ENCODE measurements around the gene FGF7. TPM values are rescaled to one million over a fixed set of nuclear protein-coding genes. Genes with fewer than 3 reads are reported as not detected.

The FGF7 gene
- total and polyA plus RNA-seq, 10 of the 15 experiments (the other 5 are each of a cell fraction or from before 2014, with no cell fraction given): 0.08 TPM; not detected in 9

DNA sequence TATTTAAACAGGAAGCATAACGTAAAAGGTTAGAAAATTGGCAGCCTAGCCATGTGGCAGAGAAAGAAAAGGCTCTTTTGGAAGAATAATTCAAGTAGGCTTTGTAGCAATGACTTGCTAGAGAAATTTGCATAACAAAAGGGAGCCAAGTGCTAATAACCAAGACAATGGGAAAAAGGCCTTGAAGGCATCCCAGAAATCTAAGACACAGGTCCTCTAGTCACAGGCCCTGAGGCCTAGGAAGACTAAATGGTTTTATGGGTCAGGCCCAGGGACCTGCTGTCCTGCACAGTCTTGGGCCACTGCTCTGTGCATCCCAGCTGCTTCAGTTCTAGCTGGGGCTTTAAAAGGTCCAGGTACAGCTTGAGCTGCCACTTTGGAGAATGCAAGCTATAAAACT, 78.5 kb downstream of the FGF7 start:
- H3K9me3 ChIP-seq (replicated peaks; ENCODE audit: control insufficient read depth, insufficient read depth, low read length): no peaks in the 10 kb centered on the region
- SMC1A ChIA-PET (ENCODE audit: uncharacterized antibody, unreplicated experiment): no interaction called here
- H3K27ac ChIP-seq (ENCODE audit: control insufficient read depth, insufficient read depth): no peak overlapping the region
- no peak for FAIRE-seq
- in situ Hi-C loops (cut with MboI) (no loop called here), intact Hi-C loops (cut with micrococcal nuclease; ENCODE audit: unreplicated experiment) (no loop called here)
- no TSS peak for BruUV-seq (replicated peaks)
- no peak overlapping the region for H3K4me2 ChIP-seq (ENCODE audit: control insufficient read depth, insufficient read depth)
- no peak for ATAC-seq
- no peaks in the 10 kb centered on the region for H4K20me1 ChIP-seq (ENCODE audit: control insufficient read depth, insufficient read depth)
- POLR2A ChIA-PET: no interaction called here
- no peaks in the 10 kb centered on the region for H3K27me3 ChIP-seq (replicated peaks in 1 of 2; ENCODE audit: control insufficient read depth in 2 of 2, insufficient read depth in 2 of 2, low read length in 1 of 2)
- H3K4me3 ChIP-seq: no peak overlapping the region
- RAD21 ChIA-PET (ENCODE audit: unreplicated experiment): no interaction called here
- DNase-seq (ENCODE audit: low read depth, low spot score): no peak
- CTCF ChIA-PET: no interaction called here
- no peak overlapping the region for H2AFZ ChIP-seq (ENCODE audit: control insufficient read depth, low read depth, low read length)
- TF ChIP-seq SMAD1 (IDR thresholded peaks at IDR 0.05; ENCODE audit: low read depth, partially characterized antibody) (no peak), MYC (IDR thresholded peaks at IDR 0.05; ENCODE audit: insufficient read depth, insufficient read length, insufficient replicate concordance, low read length, severe bottlenecking) (no peak), ZNF207 (IDR thresholded peaks at IDR 0.05; ENCODE audit: borderline replicate concordance) (no peak), EGR1 (IDR thresholded peaks at IDR 0.05; ENCODE audit: borderline replicate concordance in 1 of 2, low read depth in 2 of 2, low read length in 2 of 2) (no peak), ZSCAN29 (IDR thresholded peaks at IDR 0.05) (no peak), GABPA (IDR thresholded peaks at IDR 0.05; ENCODE audit: low read depth) (no peak), POU2F2 (IDR thresholded peaks at IDR 0.05; ENCODE audit: borderline replicate concordance, low read depth, low read length) (no peak)
- TF ChIP-seq, protein P1, sequence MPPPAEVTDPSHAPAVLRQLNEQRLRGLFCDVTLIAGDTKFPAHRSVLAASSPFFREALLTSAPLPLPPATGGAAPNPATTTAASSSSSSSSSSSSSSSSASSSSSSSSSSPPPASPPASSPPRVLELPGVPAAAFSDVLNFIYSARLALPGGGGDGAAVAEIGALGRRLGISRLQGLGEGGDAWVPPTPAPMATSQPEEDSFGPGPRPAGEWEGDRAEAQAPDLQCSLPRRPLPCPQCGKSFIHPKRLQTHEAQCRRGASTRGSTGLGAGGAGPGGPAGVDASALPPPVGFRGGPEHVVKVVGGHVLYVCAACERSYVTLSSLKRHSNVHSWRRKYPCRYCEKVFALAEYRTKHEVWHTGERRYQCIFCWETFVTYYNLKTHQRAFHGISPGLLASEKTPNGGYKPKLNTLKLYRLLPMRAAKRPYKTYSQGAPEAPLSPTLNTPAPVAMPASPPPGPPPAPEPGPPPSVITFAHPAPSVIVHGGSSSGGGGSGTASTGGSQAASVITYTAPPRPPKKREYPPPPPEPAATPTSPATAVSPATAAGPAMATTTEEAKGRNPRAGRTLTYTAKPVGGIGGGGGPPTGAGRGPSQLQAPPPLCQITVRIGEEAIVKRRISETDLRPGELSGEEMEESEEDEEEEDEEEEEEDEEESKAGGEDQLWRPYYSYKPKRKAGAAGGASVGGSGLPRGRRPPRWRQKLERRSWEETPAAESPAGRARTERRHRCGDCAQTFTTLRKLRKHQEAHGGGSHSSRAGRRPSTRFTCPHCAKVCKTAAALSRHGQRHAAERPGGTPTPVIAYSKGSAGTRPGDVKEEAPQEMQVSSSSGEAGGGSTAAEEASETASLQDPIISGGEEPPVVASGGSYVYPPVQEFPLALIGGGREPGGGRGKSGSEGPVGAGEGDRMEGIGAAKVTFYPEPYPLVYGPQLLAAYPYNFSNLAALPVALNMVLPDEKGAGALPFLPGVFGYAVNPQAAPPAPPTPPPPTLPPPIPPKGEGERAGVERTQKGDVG (CRISPR knock-in tag; IDR thresholded peaks at IDR 0.05): no peak
- no peaks in the 10 kb centered on the region for H3K4me1 ChIP-seq (ENCODE audit: control insufficient read depth, insufficient read depth, low read length)
- no peaks in the 10 kb centered on the region for H3K36me3 ChIP-seq (ENCODE audit: control insufficient read depth in 2 of 2, insufficient read depth in 2 of 2, low read length in 1 of 2)
- no peak overlapping the region for H3K9ac ChIP-seq (ENCODE audit: control insufficient read depth, insufficient read depth, low read length)
- no peaks in the 10 kb centered on the region for H3K79me2 ChIP-seq (ENCODE audit: control insufficient read depth, insufficient read depth, low read length)
- WGBS (ENCODE audit: insufficient coverage, insufficient replicate concordance, low lambda C conversion rate, missing lambda C conversion rate): 63% methylated on average over 1 of the region's 1 CpG
